Neural progenitor cell (in vitro differentiated cells): ENCODE data around the gene DIS3L. TPM values are rescaled to one million over a fixed set of nuclear protein-coding genes. Genes with fewer than 3 reads are reported as not detected.
A peak's percentile ranks its signal among the peaks of the same experiment; 100 is the strongest.

Source experiments
- small RNA-seq: library from RNA; depleted of rRNA; stranded (forward); fragments of <200 nt; gene quantifications from one replicate; pipeline ENCODE3, GENCODE V24; 2015
- total RNA-seq: library from RNA; depleted of rRNA; stranded (reverse); fragments of >200 nt; gene quantifications from 2 replicates; pipeline ENCODE4 v1.2.3, GENCODE V29; 2015; ENCODE audit warnings: low replicate concordance

DIS3L gene
- total RNA-seq, 1 donor from 2014 or later: 53.8 TPM

Small RNA genes within 50 kb of the gene (small RNA-seq; reads per million reads assigned to genes)
- gene RF00019: not detected
- gene SCARNA14: 6.2 reads per million, percentile 94 among the genes with 10 or more reads in this experiment

Other genes with a start within 250 kb of the DIS3L start
- gene MEGF11, start 39.8 kb upstream of the DIS3L start, total RNA-seq: 0.06 and 1.5 TPM in 2 replicates
- 19.5 and 28.9 TPM in 2 replicates for gene TIPIN, start 63.1 kb downstream of the DIS3L start, total RNA-seq
- gene MAP2K1, start 93.3 kb downstream of the DIS3L start, total RNA-seq: 42.6 and 55.2 TPM in 2 replicates
- 26.2 and 32.7 TPM in 2 replicates for gene SNAPC5, start 204.2 kb downstream of the DIS3L start, total RNA-seq
- gene RPL4, start 211.3 kb downstream of the DIS3L start, total RNA-seq: 7,725 and 7,728 TPM in 2 replicates
- gene ZWILCH, start 211.8 kb downstream of the DIS3L start, total RNA-seq: 45.2 and 89.5 TPM in 2 replicates